ENCODE measurements around the gene OTUD5.
"Not testable (repeated sequence)": the region's sequence is repeated elsewhere in the genome, so short reads cannot be mapped to it uniquely, and the experiment has no call there.

Gene OTUD5

DNA sequence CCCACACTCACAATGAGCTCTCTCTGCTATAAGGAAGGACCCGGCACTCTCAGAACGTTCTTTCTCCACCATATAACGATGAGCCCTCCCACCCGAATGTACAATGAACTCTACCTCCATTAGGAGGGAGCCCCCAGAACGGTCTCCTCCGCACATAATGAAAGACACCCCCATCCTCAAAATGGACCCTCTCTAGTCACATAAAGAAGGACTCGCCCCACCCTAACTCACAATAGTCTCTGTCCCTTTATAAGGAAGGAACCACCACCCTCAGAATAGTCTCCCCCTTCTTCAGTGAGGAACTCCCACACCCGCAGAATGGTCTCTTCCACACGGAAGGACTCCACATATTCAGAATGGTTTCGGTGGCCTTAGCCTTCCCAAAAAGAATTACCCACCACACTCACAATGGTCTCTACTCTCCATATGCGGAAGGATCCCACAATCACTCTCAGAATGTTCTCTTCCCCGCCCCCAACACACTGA lies 46.4 kb downstream of the OTUD5 start:
- DNase-seq = no peak

DNA sequence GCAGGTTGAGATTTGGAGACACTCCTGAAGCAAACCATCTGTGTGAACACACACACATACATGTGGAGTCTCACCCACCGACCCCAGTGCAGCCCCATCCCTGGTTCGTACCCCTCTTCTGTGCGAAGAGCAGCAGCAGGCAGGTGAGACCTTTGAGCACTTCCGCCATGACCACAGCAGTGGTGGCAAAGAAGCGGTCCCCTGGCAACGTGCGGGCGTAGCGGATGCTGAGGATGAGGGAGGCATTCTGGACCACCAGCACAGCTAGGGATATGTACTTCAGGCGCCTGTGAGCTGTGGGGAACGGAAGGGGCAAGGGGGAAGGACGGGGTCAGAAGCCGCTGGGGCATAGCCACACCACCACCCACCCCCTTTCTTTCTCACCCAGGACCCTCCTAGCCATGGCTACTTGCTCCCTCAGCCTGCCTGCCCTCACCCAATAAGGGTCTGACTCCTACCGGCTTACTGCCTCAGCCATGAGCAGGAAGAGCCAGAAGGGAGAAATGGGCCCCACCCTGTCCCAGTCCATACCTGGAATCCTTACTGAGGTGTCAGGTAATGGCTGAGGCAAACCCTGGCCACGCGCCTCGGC lies 47.6 kb downstream of the OTUD5 start:
- no peak for DNase-seq

- DNase-seq = no peak
Observed at GRCh38 chrX:48908600-48908999, 48.8 kb downstream of the OTUD5 start.

DNA sequence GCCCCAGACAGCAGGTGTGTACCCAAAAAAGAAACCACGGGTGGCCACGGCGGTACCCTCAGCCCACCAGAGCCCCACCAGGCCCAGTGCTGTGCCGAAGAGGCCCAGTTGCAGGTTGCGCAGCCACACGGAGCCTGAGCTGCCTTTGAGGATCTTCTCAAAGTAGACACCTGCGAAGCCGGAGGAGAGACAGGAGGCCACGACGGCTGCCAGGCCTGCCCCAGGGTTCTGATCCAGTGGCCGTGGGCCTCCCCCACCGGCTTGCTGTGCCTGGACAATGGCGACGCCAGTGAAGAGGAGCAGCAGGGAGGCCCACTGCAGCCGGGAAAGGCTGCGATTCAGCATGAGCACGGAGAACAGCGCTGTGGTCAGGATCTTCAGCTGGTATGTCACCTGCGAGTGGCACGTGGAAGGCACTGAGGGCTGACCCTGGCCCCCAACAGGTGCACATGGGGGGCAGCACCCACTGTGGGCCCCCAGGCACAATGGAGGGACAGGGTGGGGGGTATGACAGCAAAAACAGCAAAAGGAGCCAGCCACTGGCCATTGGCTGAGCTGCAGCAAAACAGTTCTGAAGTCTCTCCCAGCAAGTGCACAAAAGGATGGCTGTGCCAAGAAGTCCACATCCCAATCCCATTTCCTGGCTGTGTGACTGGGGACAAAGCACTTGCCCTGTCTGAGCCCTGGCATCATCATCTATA lies 52.2 kb downstream of the OTUD5 start:
- no peak for DNase-seq

DNA sequence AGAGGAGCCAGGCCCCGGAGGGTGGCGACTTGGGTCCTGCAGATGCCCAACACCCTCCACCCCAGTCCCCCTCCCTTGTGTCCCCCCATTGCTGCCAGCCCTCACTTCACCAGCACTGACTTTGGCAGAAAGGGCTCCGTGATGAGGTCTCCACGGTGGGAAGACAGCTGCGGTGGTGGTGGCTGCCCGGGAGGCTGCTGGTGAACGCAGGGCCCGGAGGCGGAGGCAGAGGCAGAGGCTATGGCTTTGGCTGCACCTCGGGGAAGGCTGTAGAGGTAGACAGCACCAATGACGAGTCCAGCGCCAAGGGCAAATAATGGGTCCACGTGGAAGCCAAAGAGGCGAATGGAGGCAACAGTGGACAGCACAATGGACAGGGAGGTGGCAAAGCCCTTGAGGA lies 52.8 kb downstream of the OTUD5 start:
- DNase-seq = no peak

DNA sequence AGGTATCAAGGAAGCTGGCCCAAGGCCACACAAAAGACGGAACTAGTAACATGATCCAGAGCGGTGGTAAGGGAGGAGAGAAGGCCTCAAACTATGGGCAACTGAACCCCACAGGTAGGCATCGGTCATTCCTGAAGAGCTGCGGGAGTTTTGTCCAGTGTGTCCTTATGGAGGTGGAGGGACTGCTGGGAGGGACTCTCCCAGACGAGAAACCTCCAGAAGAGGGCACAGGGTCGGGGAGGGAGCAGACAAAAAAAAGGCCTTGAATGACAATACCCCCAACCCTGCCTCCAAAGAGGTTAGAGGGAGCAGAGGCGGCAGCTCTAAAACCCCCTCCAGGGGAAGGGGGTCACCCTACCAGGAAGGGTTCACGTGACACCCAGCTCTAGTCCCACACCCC lies 53.2 kb downstream of the OTUD5 start:
- no peak for DNase-seq

- no peak for DNase-seq
Observed at GRCh38 chrX:48903290-48903689, 54.1 kb downstream of the OTUD5 start.

GRCh38 chrX:48902776-48903175 lies 54.6 kb downstream of the OTUD5 start:
- no peak for DNase-seq

- DNase-seq = no peak
Observed at GRCh38 chrX:48902135-48902534, 55.3 kb downstream of the OTUD5 start.

DNA sequence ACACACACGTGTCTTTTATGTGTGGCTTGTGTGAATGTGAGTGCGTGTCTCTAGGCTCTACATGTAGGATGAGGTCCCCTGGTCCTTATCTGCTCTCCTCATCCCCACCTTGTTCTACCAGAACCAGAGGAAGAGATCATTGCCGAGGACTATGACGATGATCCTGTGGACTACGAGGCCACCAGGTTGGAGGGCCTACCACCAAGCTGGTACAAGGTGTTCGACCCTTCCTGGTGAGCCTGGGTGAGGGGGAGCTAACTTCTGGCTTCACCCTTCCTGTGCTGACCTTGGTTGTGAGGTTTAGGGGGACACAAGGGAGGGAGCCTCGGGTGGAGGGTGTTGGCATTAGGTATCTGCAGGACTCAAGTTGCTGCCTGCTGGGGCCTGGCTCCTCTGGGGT lies 56.3 kb downstream of the OTUD5 start:
- DNase-seq = no peak

DNA sequence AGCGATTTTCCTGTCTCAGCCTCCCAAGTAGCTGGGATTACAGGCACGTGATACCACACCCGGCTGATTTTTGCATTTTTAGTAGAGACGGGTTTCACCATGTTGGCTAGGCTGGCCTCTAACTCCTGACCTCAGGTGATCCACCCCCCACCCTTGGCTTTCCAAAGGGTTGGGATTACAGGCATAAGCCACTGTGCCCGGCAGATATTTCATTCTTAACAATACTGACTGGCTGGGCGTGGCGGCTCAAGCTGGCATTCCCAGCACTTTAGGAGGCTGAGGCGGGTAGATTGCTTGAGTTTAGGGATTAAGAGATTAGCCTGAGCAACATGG lies 58.4 kb downstream of the OTUD5 start:
- no peak for DNase-seq

- DNase-seq = peak; percentile 75
Observed at GRCh38 chrX:48897625-48898306, 59.6 kb downstream of the OTUD5 start, which contains the start of the genes PQBP1 and TIMM17B. Gene PQBP1 (plus strand): TSS chrX:48897930. CDS start chrX:48898510, 580 bp downstream. Gene TIMM17B (minus strand): TSS chrX:48897768. CDS start chrX:48897749, 19 bp downstream.

GRCh38 chrX:48897157-48897624 lies 60.2 kb downstream of the OTUD5 start:
- DNase-seq = peak; percentile 2

DNA sequence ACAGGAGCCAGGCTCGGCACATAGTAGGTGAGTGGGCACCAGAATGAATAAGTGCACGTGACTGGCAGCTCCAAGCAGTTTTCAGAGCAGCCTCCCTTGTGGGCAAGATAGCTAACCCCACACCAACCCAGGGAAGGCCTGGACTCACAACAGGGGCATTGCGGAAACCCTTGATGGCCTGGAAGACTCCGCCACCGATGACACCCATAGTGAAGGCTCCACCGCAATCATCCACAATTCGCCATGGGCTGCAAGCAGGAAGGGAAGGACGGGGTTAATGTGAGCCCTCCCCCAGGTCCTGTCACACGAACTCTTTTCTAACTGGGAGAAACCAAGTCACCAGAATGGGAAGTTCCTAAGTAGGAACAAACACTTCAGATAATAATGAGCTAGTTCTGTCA lies 60.8 kb downstream of the OTUD5 start:
- DNase-seq = no peak

DNA sequence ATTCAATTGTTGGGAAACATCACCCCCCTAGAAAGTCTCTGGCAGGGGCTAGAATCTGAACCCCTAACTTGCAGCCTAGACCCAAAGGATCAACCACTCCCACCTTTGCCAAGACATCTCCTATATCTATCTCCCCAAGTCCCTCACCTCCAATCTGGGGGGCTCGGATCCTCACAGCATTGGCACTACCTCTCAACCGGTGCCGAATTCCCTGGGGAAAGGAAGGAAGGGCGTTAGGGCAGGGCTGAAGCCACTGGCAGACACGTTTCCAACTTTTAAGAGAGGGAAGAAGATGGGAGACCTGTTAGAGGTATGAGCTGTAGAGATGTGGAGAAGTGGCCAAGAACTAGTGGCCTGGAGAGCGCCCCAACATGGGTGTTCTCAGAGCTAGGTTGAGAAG lies 62.5 kb downstream of the OTUD5 start:
- DNase-seq = no peak

DNA sequence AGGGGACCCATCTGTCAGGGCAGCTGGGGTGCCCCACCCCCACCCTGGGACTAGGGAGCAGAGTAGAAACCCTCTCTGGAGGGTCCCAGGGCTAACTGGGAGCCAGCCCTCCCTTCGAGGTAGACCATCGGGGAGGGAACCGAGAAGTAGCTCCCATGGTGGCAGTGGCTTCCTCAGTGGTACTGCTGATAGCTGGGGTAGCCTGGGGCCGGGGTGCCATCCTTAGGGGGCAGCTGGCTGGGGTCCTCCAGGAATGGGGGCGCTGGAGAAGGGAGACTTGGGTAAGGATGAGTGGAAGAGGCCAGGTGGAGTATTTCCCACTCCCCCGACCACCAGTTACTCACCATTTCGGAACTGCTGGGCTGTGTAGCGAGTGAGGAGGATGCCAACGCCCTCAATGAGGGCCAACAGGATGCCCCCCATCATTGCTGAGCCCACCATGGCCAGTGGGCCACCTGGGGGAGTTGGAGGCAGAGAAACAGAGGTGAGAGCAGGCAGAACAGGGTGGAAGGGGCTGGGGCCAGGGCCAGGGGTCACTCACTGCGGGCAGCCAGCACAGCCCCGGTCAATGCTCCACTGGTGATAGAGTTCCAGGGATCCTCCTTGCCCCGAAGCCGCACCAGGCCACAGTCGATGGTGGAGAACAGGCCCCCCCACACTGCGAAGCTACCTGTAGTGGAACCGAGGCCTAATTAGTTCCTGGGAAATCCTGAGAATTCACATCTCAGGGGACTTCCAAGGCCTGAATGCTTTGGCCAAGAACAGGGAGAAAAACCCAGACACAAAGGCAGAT lies 63.7 kb downstream of the OTUD5 start:
- no peak for DNase-seq

DNA sequence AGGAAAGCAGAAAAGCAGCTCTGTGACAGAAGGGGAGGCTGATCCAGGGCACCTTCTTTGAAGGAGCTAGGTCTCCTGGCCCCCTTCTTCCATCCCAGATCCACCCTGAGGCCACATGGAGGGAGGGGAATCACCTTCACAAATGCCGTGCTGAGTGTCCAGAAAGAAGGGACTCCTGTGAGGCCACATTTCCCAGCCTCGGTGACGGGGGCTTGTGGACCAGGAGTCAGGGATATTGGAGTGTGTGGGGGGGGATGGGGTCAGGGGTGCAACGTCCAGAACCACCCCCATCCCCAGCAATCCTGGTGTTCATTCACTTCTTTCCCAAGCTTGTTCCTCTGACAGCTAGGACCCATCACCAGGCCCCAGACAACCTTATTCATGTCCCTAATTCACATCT lies 64.5 kb downstream of the OTUD5 start:
- DNase-seq = no peak

DNA sequence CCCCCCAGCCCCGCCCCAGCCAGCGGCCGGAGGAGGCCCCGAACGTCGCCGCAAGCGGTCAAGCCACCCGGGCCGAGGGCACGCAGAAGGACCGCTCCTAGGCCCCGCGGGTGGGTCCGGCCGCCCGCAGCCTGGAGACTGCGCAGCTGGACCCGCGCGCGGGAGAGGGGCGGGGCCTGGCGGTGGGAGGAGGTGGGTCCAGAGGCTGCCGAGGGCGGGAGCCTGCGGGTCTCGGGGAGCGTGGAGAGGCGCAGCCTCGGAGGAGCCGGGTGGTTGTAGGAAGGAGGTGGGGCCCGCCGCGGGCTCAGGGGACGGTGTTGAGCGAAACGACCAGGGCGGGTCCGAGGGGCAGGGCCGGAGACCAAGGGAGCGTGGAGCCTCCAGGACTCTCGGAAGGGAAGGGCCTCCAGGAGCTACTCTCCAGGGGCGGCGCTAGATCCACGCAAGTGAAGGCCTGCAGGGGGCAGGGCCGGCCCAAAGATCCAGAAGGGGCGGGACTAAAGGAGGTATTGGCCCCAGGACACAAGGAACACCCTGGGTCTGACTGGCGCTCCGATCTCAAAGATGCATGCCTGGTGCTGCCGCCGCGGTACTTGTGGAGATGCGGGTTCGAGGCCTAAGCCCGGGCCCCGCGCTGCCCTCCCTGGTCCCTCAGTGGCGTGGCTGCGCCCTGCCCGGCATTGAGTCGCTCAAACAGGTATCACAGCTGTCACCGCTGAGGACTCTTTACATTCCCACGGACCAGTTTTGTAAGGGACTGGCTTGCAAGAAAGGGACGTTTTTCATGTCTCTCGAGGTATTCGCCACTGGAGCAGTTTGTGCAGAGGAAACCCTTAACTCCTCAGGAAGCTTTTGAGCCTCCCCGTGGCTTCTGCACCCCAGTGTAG lies 65.8 kb downstream of the OTUD5 start:
- DNase-seq = no peak

- DNase-seq = no peak
Observed at GRCh38 chrX:48890934-48891401, 66.4 kb downstream of the OTUD5 start.

DNA sequence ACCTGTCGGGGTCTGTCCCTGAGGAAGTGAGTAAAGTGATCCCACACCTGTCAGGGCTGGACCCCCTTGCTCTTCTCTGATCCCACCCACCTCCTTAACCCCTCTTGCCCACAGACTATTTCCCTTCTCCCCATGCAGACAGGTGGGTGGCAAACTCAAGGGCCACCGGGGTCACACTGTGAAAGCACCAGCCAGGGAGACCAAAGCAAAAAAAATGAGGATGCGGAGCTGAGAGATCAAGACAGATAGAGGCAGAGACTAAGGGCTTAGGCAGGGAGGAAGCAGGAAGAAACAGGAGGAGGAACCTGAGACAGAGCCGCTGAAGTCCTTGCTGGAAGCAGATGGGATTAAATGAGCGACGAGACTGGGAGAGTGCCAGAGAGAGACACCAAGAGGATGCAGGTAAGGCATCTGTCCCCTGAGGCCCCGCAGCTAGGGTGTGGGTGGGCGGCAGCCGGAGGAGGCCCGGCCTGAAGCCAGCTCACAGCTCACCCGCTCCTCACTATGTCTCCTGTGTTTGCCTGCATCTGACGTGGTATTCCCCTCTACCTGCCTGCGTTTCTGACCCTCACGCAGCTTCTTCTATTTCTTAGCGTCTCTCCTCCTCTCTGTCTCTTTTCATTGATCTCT lies 67.0 kb downstream of the OTUD5 start:
- no peak for DNase-seq

- DNase-seq = not testable (repeated sequence)
Observed at GRCh38 chrX:48886586-48886985, 70.8 kb downstream of the OTUD5 start.

- no peak for DNase-seq
Observed at GRCh38 chrX:48883729-48884128, 73.7 kb downstream of the OTUD5 start.
